HG03097 (cell line): Measurements from ENCODE around the gene ADSS1.

Experiments used
- ATAC-seq: cut with Tn5 transposase; IDR thresholded peaks from one replicate; pipeline ENCODE4 v1.9.1; 2021; ENCODE audit not compliant: unreplicated experiment, low FRiP score

Gene ADSS1

GRCh38 chr14:104686624-104687517 lies 37.2 kb upstream of the ADSS1 start:
- no peak for ATAC-seq

DNA sequence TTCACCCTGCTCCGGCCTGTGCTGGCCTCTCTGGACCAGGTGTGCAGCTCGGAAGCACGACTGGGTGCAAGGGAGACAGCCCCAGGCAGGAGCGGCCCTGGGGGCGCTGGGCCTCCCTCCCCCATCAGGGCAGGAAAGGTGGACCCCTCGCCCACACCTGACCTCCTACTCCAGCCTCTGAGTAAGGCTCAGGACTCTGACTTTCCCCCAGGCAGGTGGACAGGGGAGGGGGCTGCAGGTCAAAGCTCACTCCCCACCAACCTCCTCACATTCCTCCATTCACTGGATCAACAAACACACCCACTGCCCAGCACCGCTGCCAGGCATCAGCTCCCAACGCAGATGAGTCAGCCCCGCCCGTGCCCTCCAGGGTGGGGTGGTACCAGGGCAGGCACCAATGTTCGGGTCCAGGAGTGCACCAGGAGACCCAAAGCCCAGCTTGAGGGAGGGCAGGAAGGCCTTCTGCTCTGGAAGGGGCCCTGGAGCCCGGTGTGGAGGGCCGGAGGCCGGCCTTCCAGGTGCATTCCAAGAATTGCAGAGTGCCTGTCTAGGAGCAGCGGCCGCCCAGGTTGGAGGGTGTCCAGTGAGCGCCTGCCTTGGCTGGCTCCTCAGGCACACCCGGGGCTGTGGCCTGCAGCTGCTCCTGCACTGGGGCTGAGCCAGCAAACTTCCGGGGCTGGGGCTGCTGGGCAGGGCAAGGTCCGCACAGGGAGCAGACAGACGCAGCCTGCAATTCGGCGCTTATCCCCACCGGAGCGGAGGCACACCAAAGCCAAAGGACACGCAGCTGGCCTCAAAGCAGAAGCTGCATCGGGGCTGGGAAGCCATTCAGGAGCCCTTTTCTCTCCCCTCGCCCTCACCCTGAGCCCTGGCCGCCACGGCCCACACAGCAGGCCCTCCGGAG lies 36.2 kb upstream of the ADSS1 start:
- ATAC-seq, result no peak

- ATAC-seq, result no peak
Measured at GRCh38 chr14:104688505-104689108, 35.4 kb upstream of the ADSS1 start.

DNA sequence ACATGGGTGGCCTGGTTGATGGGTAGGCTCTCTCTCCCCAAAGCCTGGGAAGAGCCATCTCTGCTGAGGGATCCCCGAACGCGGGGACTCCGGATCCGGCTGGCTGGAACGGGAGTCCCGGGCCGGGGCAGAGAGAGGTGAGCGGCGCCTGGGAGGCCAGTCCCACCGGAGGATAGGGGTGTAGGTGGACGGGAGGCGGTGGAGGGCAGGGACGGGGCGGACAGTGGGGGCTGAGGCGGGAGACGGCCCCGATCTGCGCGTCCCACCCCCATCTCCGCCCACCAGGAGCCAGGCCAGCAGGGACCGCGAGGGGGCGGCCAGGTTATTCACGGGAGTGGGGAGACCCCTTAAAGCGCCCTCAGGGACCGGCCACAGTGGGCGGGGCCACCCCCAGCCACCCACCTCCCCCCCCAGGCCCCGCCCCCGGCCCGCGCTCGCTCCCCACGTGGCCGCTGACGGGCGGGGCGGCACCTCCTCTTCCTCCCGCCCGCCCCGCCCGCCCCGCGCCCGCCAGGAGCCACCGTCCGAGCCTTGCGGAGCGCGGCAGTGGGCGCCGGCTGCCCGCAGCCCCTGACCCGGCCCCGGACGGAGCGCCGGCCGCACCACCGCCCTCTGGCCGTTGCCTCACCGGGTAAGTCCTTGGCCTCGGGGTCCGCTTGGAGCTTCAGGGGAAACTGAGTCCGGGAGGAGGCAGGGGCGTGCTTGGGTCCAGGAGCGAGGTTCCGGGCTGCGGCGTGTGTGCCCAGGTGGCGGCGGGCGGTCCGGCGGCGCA lies 34.7 kb upstream of the ADSS1 start, which contains the start of gene INF2:
INF2 (plus strand) TSS at position 510 of the 772 bp plus-strand sequence. CDS start 11,748 bp downstream, outside the sequence.
- ATAC-seq, result no peak

DNA sequence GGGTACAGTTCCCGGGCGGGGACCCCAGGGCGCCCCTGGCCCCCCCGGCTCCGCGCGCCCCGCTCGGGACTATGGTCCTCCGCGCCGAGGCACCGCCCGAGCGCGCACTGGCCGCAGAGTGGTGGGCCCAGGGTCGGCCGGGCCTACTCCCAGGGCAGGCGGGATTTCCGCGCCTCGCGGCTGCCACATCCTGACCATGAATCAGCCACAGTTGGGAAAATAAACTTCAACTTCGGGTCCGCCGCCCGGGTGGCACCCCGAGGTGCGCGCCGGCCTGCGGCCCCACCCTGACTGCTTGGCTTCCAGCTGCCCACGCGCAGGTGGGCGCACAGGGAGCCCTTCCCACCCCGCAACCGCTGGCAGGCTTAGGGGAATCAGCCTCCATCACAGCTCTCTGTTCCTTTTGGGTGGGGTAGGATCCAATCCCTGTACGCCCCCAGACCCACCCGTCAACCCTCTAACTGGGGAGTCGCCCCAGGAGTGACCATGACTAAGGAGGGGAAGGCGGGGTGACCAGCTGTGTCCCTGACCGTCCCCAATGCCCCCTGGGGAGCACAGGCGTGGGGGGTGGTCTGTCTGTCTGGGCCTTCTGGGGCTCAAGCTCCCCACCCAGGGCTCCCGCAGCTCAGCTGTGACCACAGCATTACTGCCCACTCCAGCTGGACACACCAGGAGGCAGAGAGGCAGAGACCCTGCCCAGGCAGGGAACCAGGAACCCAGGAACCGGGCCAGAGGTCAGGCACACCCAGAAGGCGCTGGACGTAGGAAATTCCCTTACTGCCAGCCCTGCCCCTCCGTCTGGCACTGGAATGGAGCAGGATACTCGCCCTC lies 33.9 kb upstream of the ADSS1 start:
- no peak for ATAC-seq

DNA sequence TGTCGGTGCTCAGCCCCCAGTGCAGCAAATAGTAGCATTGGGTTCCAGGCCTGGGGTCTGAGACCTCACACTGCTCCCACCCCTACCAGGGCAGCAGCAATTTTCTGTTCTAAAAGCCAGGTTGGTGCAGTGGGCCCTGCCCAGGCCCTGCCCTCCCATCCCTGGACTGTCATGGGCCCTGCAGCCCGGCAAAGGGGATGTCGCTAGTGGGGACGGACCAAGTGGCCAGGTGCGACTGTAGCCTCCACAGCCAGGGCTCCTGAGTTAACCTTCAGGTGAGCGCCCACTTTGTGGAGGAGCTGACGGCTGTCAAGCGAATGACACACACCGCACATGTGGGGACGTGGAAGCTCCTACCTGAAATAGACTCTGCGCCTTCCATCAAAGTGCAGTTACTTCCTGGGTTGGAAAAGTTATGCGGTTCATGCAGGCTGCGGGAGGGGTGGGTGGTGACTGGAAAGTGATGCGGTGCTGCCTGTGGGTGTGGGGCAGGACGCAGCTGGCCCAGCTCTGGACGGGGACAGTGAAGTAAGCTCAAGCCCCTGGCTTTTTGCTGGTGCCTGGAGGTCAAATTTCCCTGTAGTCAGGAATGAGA lies 33.1 kb upstream of the ADSS1 start:
- no peak for ATAC-seq

DNA sequence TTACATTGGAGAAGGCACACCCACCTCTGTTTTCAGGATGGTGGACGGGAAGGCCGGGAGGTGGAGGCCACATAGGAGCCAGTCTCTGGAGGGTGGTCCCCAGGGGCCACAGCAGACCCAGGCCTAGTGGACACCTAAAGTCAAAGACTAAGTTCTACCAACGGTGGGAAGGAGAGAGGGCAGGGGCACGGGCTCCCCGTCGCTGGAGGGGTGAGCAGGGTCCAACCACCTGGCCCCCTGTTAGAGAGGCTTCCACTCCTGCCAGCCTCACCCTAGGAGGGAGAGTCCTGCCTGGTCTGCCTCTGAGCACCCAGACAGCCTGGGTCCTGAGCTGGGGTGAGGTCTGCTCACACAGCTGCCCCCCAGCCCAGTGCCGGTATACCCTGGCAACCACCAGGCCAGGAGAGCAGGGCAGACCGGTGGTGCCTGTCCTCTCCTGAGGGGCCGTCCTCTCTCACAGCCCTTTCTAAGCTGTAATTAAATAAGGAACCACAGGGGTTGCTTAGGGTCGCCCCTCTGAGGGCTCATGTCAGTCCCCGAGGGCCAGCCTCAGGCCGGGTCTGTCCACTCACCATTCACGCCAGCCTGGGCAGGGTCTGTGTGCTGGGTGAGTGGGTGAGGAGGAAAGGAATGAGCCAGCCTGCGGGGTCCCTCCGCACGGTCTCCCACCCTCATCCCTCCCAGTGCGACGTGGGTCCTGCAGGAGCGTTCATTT lies 32.3 kb upstream of the ADSS1 start:
- no peak for ATAC-seq

DNA sequence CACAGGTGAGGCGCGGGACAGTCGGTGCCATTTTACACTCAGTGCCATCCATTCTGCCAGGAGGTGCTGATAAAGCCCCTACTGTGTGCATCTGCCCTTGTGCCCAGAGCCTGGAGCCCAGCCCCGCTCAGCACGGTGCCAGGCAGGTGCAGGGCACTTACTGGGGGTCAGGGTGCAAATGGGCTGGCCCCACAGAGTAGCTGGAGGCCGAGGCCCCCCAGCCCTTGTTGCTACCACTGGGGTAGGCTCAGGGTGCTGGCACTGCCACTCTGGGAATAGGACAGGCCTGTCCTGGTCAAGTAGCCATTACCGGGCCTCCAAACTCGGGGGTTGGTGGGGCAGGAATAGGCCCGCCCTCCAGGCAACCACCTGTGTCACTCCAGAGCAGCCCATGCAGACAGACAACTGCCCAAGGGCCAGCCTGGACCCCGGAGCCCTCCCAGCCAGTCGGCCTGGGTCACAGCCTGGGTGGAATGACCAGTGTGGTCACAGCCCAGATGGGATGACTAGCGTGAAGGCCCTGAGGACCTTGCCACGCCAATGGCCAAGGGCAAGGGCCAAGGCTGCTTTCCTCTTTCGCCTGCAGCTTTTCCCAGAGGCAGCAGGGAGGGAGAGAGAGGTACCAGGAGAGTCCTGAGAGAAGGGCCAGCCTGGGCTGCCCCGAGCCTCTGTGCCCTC lies 31.6 kb upstream of the ADSS1 start:
- ATAC-seq, result no peak

DNA sequence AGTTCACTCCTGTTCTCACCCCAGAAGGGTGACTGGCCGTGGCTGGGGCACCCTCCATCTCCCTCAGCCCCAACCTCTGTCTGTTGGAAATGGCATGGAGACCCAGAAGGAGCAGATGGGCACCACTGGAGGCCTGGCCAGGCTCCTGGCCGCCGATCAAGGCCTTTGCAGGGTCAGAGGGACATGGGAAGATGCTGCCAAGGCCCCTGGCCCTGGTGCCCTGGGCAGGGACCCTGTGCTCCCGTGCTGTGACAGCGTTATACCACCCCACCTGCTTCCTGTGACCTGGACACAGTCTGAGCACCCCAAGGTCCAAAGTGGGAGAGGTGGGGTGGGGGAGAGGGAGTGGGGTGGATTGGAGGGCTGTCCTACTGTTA lies 31.1 kb upstream of the ADSS1 start:
- no peak for ATAC-seq

DNA sequence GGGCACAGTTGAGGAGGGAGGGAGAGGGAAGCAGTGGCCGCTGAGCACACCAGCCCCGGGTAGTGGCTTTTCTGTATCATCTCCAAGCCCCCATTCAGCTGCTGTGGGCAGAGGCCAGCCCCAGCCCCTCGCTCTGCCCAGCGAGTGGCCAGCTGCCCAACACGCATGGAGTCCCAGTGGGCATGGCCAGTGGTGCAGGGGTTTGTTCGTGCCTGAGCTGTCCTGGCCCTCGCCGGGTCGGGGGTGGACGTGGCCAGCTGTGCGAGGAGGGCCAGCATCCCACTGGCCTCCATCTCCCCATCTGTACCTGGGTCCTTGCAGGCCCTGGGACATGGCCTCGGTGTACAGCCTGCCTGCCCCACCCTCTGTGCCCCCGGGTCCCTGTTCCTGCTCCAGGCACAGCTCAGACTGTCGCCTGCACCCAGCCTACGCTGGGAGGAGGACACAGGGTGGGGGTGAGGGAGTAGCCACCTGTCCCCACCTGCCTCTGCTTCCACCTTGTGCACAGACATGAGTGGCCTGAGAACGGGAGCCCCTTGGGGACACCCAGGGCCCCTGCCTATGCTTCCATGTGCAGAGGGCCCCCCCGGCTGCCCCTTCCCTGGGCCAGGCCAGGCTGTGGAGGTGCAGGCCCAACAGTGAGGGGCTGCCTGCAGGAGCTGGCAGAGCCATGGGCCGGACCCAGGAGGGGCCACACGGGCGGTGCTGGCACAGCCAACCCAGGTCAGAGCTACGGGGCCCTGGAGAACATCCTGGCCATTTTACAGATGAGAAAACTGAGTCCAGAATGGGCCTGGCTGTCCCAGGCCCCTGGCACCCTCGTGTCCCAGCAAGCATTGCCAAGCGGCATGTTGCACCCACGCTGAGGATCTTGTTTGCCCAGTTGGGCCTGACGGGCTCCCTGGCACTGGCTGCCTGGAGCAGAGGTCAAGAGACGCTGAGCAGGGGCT lies 30.3 kb upstream of the ADSS1 start:
- ATAC-seq, result no peak

GRCh38 chr14:104694475-104694950 lies 29.5 kb upstream of the ADSS1 start:
- no peak for ATAC-seq

- ATAC-seq, result no peak
Measured at GRCh38 chr14:104694991-104695659, 28.9 kb upstream of the ADSS1 start.

DNA sequence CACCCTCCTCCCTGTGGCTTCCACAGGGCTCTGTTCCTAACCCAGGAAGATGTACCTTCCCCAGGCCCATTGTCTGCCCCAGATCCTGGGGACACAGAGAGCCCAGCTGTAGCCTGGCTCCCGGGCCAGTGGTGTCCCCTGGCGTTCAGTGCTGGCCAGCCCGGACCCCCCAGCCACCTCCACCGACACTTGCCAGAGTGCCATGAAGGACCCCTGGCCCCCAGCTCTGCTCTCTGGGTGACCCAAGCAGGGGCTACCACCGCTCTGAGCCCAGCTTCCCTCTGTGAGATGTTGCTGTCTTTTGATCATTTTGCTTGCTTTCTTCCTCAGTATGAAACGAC lies 28.4 kb upstream of the ADSS1 start:
- ATAC-seq, result no peak

- ATAC-seq, result no peak
Measured at GRCh38 chr14:104696671-104697316, 27.2 kb upstream of the ADSS1 start.

DNA sequence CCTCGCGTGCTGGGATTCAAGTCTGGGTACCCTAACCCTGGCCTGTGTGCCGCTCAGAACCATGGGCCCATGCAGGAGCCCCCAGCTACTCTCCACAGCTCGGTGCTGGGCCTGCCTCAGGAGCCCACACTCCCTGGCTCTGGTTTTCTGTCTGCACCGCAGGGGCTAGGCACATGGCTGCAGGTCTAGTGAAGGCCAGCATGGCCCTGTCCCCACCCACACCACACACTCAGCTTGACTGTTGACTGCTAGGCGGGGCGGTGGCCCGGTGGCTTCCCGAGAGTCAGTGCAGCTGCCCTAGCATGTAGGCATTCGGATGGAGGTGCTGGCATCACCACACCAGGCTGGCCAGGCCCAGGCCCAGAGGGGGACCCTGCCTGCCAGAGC lies 26.7 kb upstream of the ADSS1 start:
- no peak for ATAC-seq
